PC-9 (cell line): Measurements from ENCODE around the gene ATRN. TPM values are rescaled to one million over a fixed set of nuclear protein-coding genes. Genes with fewer than 3 reads are reported as not detected.

Source experiments
- BruUV-seq: library from RNA; stranded (reverse); fragments of 400-500 nt; replicated peaks from 2 replicates; lab custom pipeline; 2021; lab: Mats Ljungman, UMichigan
- CTCF ChIA-PET: fragments of 300-600 bp; sonication (Branson Sonifier 250); formaldehyde crosslinking; loops from one replicate; lab custom pipeline; 2022; ENCODE audit warnings: antibody characterized with exemption; lab: Charles Lee
- POLR2A ChIA-PET: fragments of 300-600 bp; sonication (Branson Sonifier 250); formaldehyde crosslinking; loops from one replicate; lab custom pipeline; 2022; ENCODE audit warnings: antibody characterized with exemption; ENCODE audit not compliant: unreplicated experiment; lab: Charles Lee
- DNase-seq, 2 experiments: peaks; one replicate each; pipeline versions ENCODE4 v3.0.0 to v3.0.0-alpha.2; 2015 to 2022; ENCODE audit warnings: mixed read lengths in 1 of 2
- H2AFZ ChIP-seq: fragments of 200-600 bp; sonication (generic); 2 replicates; pipeline ENCODE4 v1.8.1; 2017; ENCODE audit warnings: antibody characterized with exemption
- H3F3A ChIP-seq: fragments of 200-600 bp; sonication (generic); 2 replicates; pipeline ENCODE4 v1.8.1; 2017; ENCODE audit warnings: antibody characterized with exemption, mild to moderate bottlenecking, low read depth; ENCODE audit not compliant: insufficient read depth
- H3K27ac ChIP-seq: fragments of 200-600 bp; sonication (generic); 2 replicates; pipeline ENCODE4 v1.6.1; 2016; ENCODE audit warnings: mixed run types
- H3K27me3 ChIP-seq: fragments of 200-600 bp; sonication (generic); 2 replicates; pipeline ENCODE4 v1.6.1; 2016; ENCODE audit warnings: low read depth, mixed run types; ENCODE audit not compliant: insufficient read depth
- H3K36me3 ChIP-seq: fragments of 200-600 bp; sonication (generic); 2 replicates; pipeline ENCODE4 v1.6.1; 2016; ENCODE audit warnings: low read depth, mixed run types
- H3K4me1 ChIP-seq: fragments of 200-600 bp; sonication (generic); replicated peaks from 2 replicates; pipeline ENCODE4 v1.6.1; 2016; ENCODE audit warnings: mixed run types; ENCODE audit not compliant: insufficient read depth
- H3K4me2 ChIP-seq: fragments of 200-600 bp; sonication (generic); 2 replicates; pipeline ENCODE4 v1.6.1; 2017; ENCODE audit warnings: mixed run types
- H3K4me3 ChIP-seq: fragments of 200-600 bp; sonication (generic); 2 replicates; pipeline ENCODE4 v1.6.1; 2016; ENCODE audit warnings: mixed run types
- H3K79me2 ChIP-seq: fragments of 200-600 bp; sonication (generic); 2 replicates; pipeline ENCODE4 v1.6.1; 2017; ENCODE audit warnings: low read depth, mixed run types
- H3K9me2 ChIP-seq: fragments of 200-600 bp; sonication (generic); 2 replicates; pipeline ENCODE4 v1.8.1; 2017; ENCODE audit warnings: mild to moderate bottlenecking; ENCODE audit not compliant: insufficient read depth
- H3K9me3 ChIP-seq: fragments of 200-600 bp; sonication (generic); 2 replicates; pipeline ENCODE4 v1.8.1; 2016; ENCODE audit warnings: low read depth; ENCODE audit not compliant: insufficient read depth
- H4K20me1 ChIP-seq: fragments of 200-600 bp; sonication (generic); 2 replicates; pipeline ENCODE4 v1.8.1; 2017; ENCODE audit not compliant: insufficient read depth
- CTCF ChIP-seq: fragments of 200-600 bp; sonication (generic); conservative IDR thresholded peaks from 2 replicates; pipeline ENCODE4 v1.6.1; 2017; ENCODE audit warnings: mixed run types, antibody characterized with exemption, mild to moderate bottlenecking, moderate library complexity
- EZH2 ChIP-seq: fragments of 200-600 bp; sonication (generic); IDR thresholded peaks from 2 replicates; pipeline ENCODE4 v1.8.0; 2017; ENCODE audit warnings: antibody characterized with exemption, low read depth
- intact Hi-C: fragments of 100-400 bp; cut with micrococcal nuclease; formaldehyde crosslinking; loops from one replicate; pipeline ENCODE4 v1.10.0; 2022; ENCODE audit not compliant: unreplicated experiment
- total RNA-seq: library from RNA; stranded (reverse); gene quantifications from 2 replicates; pipeline ENCODE4 v1.2.3, GENCODE V29; 2021

The ATRN gene
- total RNA-seq, 1 experiment from 2014 or later = 34.9 TPM

GRCh38 chr20:3633913-3634478 lies 163.2 kb downstream of the ATRN start:
- no peaks in the 10 kb centered on the region for H3K9me3 ChIP-seq
- intact Hi-C loops = loop anchor here (10.0 kb wide), 1 partner anchor 69 kb away; no protein-coding TSS in a partner anchor

GRCh38 chr20:3635346-3635745 lies 164.5 kb downstream of the ATRN start:
- H3K36me3 ChIP-seq = no peaks in the 10 kb centered on the region
- intact Hi-C loops = loop anchor here (10.0 kb wide), 1 partner anchor 71 kb away; no protein-coding TSS in a partner anchor
- H4K20me1 ChIP-seq = no peaks in the 10 kb centered on the region
- CTCF ChIA-PET = no interaction called here
- no peak overlapping the region for H2AFZ ChIP-seq
- no TSS peak for BruUV-seq
- no peaks in the 10 kb centered on the region for H3K9me2 ChIP-seq
- H3K4me2 ChIP-seq = no peak overlapping the region
- H3K27me3 ChIP-seq = no peaks in the 10 kb centered on the region
- no peaks in the 10 kb centered on the region for H3F3A ChIP-seq
- no peaks in the 10 kb centered on the region for H3K79me2 ChIP-seq
- H3K4me1 ChIP-seq = no peaks in the 10 kb centered on the region
- no peak for TF ChIP-seq CTCF
- TF ChIP-seq EZH2 = no peak
- POLR2A ChIA-PET = interaction anchor here (0.7 kb wide), 1 partner anchor 72 kb away, joined by 3 read pairs; no protein-coding TSS in a partner anchor
- H3K4me3 ChIP-seq = no peak overlapping the region
- H3K27ac ChIP-seq = no peak overlapping the region
- DNase-seq = no peak
- no peaks in the 10 kb centered on the region for H3K9me3 ChIP-seq

More at GRCh38 chr20:3633913-3634478, 163.2 kb downstream of the ATRN start:
- no peaks in the 10 kb centered on the region for H4K20me1 ChIP-seq
- H3K9me2 ChIP-seq = no peaks in the 10 kb centered on the region
- ChIA-PET CTCF (no interaction called here), POLR2A (no interaction called here)
- H3K79me2 ChIP-seq = no peaks in the 10 kb centered on the region
- H3K4me1 ChIP-seq = no peaks in the 10 kb centered on the region
- no peak for TF ChIP-seq CTCF
- no peak for TF ChIP-seq EZH2
- H3F3A ChIP-seq = no peaks in the 10 kb centered on the region
- no peaks in the 10 kb centered on the region for H3K27me3 ChIP-seq
- no TSS peak for BruUV-seq
- no peaks in the 10 kb centered on the region for H3K36me3 ChIP-seq
- H3K27ac ChIP-seq = no peak overlapping the region
- no peak overlapping the region for H3K4me2 ChIP-seq
- no peak for DNase-seq
- no peak overlapping the region for H3K4me3 ChIP-seq
- no peak overlapping the region for H2AFZ ChIP-seq

GRCh38 chr20:3640259-3640658 lies 169.4 kb downstream of the ATRN start:
- Histone ChIP-seq H3F3A (no peaks in the 10 kb centered on the region), H3K36me3 (no peaks in the 10 kb centered on the region), H2AFZ (no peak overlapping the region), H3K9me2 (no peaks in the 10 kb centered on the region), H3K9me3 (no peaks in the 10 kb centered on the region), H3K79me2 (no peaks in the 10 kb centered on the region), H3K4me3 (no peak overlapping the region), H4K20me1 (no peaks in the 10 kb centered on the region), H3K4me1 (no peaks in the 10 kb centered on the region), H3K27ac (no peak overlapping the region), H3K27me3 (no peaks in the 10 kb centered on the region), H3K4me2 (no peak overlapping the region)
- no peak for DNase-seq
- ChIA-PET CTCF (no interaction called here), POLR2A (no interaction called here)
- TF ChIP-seq EZH2 = no peak
- TF ChIP-seq CTCF = no peak
- BruUV-seq = no TSS peak
- intact Hi-C loops = no loop called here
